ENCODE measurements around the gene SPPL2A.

DNA sequence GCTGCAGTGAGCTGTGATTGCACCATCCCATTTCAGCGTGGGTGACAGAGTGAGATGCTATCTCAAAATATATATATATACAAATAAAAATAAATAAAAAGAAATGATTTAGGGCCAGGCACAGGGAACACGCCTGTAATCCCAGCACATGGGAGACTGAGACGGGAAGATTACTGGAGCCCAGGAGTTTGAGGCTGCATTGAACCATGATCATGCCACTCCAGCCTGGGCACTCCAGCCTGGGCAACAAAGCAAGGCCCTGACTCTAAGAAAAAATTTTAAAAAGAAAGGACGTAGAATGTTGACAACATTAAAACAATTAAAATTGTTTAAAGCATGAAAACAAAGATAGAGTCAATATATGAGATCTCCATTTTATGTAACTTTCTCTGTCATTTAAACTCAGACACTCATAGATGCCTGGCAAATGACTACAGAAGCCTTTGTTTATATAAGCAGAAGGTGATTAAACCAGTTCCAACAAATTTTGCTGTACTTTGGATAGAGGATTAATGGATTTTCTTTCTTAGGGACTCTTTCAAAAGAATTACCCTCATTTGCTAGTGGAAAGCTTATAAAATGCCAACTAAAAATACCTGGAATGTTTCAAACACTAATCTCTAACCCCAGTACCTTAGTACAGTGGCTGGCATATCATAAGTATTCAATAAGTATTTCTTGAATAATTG lies 68.3 kb downstream of the SPPL2A start:
- TF ChIP-seq, protein P1, sequence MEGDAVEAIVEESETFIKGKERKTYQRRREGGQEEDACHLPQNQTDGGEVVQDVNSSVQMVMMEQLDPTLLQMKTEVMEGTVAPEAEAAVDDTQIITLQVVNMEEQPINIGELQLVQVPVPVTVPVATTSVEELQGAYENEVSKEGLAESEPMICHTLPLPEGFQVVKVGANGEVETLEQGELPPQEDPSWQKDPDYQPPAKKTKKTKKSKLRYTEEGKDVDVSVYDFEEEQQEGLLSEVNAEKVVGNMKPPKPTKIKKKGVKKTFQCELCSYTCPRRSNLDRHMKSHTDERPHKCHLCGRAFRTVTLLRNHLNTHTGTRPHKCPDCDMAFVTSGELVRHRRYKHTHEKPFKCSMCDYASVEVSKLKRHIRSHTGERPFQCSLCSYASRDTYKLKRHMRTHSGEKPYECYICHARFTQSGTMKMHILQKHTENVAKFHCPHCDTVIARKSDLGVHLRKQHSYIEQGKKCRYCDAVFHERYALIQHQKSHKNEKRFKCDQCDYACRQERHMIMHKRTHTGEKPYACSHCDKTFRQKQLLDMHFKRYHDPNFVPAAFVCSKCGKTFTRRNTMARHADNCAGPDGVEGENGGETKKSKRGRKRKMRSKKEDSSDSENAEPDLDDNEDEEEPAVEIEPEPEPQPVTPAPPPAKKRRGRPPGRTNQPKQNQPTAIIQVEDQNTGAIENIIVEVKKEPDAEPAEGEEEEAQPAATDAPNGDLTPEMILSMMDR (optimal IDR thresholded peaks at IDR 0.05 in 1 of 3, IDR thresholded peaks at IDR 0.05 in 1 of 3, conservative IDR thresholded peaks at IDR 0.05 in 1 of 3; ENCODE audit: extremely low read depth in 1 of 3, insufficient read depth in 2 of 3, low read length in 3 of 3), result no peak
- no peak for TF ChIP-seq EZH2 (IDR thresholded peaks at IDR 0.05; ENCODE audit: low read length)

All from keratinocyte (primary cell).